Heart right ventricle (tissue), 16 donors: Measurements from ENCODE around the gene HID1. TPM values are rescaled to one million over a fixed set of nuclear protein-coding genes. Genes with fewer than 3 reads are reported as not detected.

Experiments used
- ATAC-seq, 8 donors: fragments of 200-7000 bp; cut with Tn5 transposase; one replicate each; pipeline ENCODE4 v1.9.1; 2020; ENCODE audit warnings: mild to moderate bottlenecking in 8 of 8, moderate library complexity in 8 of 8, moderate number of reproducible peaks in 1 of 8
- DNase-seq, 2 donors: peaks; one replicate each; pipeline ENCODE4 v3.0.0-alpha.2; 2020
- H3K27ac ChIP-seq, 10 donors: fragments of 200-600 bp; sonication (generic) in 2 of 10; one replicate each; pipeline versions ENCODE4 v1.5.0 to v1.8.0; 2020 to 2022; ENCODE audit warnings: mild to moderate bottlenecking in 3 of 10
- H3K27me3 ChIP-seq, 7 donors: fragments of 200-600 bp; one replicate each; pipeline ENCODE4 v1.8.0; 2021 to 2022; ENCODE audit warnings: mild to moderate bottlenecking in 2 of 7
- H3K36me3 ChIP-seq, 9 donors: fragments of 200-600 bp; sonication (generic) in 1 of 9; one replicate each; pipeline versions ENCODE4 v1.5.0 to v1.8.0; 2020 to 2022; ENCODE audit warnings: mild to moderate bottlenecking in 2 of 9
- H3K4me1 ChIP-seq, 9 donors: fragments of 200-600 bp; sonication (generic) in 1 of 9; one replicate each; pipeline versions ENCODE4 v1.5.0 to v1.8.0; 2020 to 2022; ENCODE audit warnings: mild to moderate bottlenecking in 4 of 9
- H3K4me3 ChIP-seq, 10 donors: fragments of 200-600 bp; sonication (generic) in 2 of 10; one replicate each; pipeline versions ENCODE4 v1.5.0 to v1.8.0; 2020 to 2022; ENCODE audit warnings: mild to moderate bottlenecking in 7 of 10, moderate library complexity in 2 of 10
- H3K9me3 ChIP-seq, 11 donors: fragments of 200-600 bp in 10 of 11; sonication (generic) in 2 of 11; one replicate each; pipeline versions ENCODE4 v1.5.0 to v1.8.0; 2013 to 2022; ENCODE audit warnings: mild to moderate bottlenecking in 2 of 11, control low read depth in 1 of 11, moderate library complexity in 1 of 11
- WGBS, 2 donors: extraction: QIAGEN DNeasy Blood & Tissue Kit; methylation state at CpG; one replicate each; pipeline ENCODE4 v1.1.7; 2013; ENCODE audit warnings: inconsistent platforms in 1 of 2; 5-methylcytosine and 5-hydroxymethylcytosine counted together
- intact Hi-C, 10 donors: fragments of 100-400 bp; cut with DNase I; formaldehyde crosslinking; loops; one replicate each; pipeline versions ENCODE4 v1.11.1 to v1.14.2; 2022
- polyA plus RNA-seq, 2 donors: library from polyadenylated mRNA; stranded (reverse); fragments of 200-250 nt; gene quantifications; one replicate each; pipeline ENCODE4 v1.2.3, GENCODE V29; 2013
- total RNA-seq, 10 donors: library from RNA; stranded (reverse); fragmentation: NEBNext Ultra II Directional in 3 of 10; extraction: Animal tissue kit (Norgen Biotek cat#: 25700) in 3 of 10; gene quantifications; one replicate each; pipeline versions ENCODE4 v1.2.1 to v1.2.4, GENCODE V29; 2021 to 2023
- TF ChIP-seq, protein P1 (sequence below), 9 donors: fragments of 200-600 bp; sonication (generic) in 2 of 9; IDR thresholded peaks; one replicate each; pipeline versions ENCODE4 v1.5.0 to v1.8.0; 2021 to 2022; ENCODE audit warnings: antibody characterized with exemption in 9 of 9, mild to moderate bottlenecking in 5 of 9, moderate library complexity in 1 of 9
- donor health status: Arrhythmogenic right ventricular cardiomyopathy.
- donor health status: ischemic (EF 13 %, LVEDD 7.1; RV severe dilation, severe dysfunction).
- donor health status: healthy with polysubstance abuse.
- donor health status: DM: no; HTN: yes; CAD: no.
- donor health status: DM: no; HTN: no; CAD: no.
- donor health status: ischemic (EF 25% LVEDD 6.9; RV normal size, moderate dysfunction).
- donor health status: ischemic (EF 25% LVEDD 5.7; RV mildly dilated, moderate dysfunction).
- donor health status: healthy.
- donor health status: DM: yes; HTN: yes; CAD: no.
- donor health status: Ischemic cardiomyopathy.
- donor health status: ischemic (EF 35%, LVEDD 5.7; RV mildly dilated, moderate dysfunction).
- donor health status: nonischemic (EF 11% LVEDD 7.7; RV severe dilation, severe dysfunction).
- donor health status: DM: yes; HTN: yes; CAD: no.
- donor health status: PGD.
- donor health status: ischemic (EF 29% LVEDD 5.4; RV normal size, mild dysfunction).
- donor health status: nonischemic (EF 23%, LVEDD 6.1; RV moderate dilation, normal function).

The HID1 gene
- total and polyA plus RNA-seq, 12 donors: 3.9 to 23.8 (median 9.5) TPM

DNA sequence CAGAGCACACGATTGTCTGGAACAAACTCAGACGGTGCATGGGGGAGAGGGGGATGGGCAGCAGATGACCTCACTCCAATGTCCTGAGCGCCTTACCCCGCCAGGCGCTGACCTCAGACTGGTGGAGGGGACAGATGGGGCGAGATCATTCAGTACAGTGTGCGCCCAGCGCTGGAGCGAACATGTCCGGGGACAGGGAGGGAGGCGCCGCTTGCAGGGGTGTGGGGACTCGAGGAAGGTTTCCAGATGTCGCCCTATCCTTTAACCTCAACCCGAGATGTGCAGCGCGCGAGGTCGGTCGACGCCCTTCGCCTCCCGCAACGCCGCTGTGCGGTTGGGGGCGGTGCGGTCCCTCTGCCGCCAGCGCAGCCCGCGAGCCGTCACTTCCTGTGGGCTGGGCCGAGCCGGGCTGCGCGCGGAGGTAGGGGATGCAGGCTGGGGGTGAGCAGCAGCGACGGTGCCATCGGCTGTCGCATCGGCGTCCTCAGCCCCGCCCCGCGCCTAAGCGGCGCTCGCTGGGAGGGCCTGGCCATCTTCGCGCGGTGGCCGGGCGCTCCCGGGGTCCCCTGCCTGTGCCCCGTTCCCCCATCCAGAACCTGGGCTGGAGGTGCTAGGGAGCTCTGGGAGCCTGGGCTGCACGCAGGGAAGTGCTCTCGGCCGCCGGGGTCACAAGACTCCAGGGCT, 9.6 kb upstream of the HID1 start:
- Histone ChIP-seq H3K27ac (peak overlapping the region; percentile 76 to 96 (median 92)), H3K4me1 (peaks cover 4 to 30% (median 20%) of the 10 kb centered on the region in 9 donors), H3K27me3 (peaks cover 0 to 27% (median 0%) of the 10 kb centered on the region in 7 donors), H3K36me3 (no peaks in the 10 kb centered on the region), H3K9me3 (no peaks in the 10 kb centered on the region), H3K4me3 (peak overlapping the region; percentile 40 to 79 (median 68))
- peak; percentile 93 to 96 (median 95) for ATAC-seq
- intact Hi-C loops: loop anchor here in 3 of 10 donors (2.0 to 10.0 kb wide), 3 partner anchors 31 to 53 kb away; partner anchors contain the start of gene MRPL58 (in 1 of the 3)
- WGBS, 2 donors: 0% methylated on average over 57 to 61 of the region's 61 CpGs
- DNase-seq: peak; percentile 73 to 81
- TF ChIP-seq, protein P1, sequence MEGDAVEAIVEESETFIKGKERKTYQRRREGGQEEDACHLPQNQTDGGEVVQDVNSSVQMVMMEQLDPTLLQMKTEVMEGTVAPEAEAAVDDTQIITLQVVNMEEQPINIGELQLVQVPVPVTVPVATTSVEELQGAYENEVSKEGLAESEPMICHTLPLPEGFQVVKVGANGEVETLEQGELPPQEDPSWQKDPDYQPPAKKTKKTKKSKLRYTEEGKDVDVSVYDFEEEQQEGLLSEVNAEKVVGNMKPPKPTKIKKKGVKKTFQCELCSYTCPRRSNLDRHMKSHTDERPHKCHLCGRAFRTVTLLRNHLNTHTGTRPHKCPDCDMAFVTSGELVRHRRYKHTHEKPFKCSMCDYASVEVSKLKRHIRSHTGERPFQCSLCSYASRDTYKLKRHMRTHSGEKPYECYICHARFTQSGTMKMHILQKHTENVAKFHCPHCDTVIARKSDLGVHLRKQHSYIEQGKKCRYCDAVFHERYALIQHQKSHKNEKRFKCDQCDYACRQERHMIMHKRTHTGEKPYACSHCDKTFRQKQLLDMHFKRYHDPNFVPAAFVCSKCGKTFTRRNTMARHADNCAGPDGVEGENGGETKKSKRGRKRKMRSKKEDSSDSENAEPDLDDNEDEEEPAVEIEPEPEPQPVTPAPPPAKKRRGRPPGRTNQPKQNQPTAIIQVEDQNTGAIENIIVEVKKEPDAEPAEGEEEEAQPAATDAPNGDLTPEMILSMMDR (IDR thresholded peaks at IDR 0.05): peak in 5 of 9 donors; percentile 7 to 34 (median 25)

DNA sequence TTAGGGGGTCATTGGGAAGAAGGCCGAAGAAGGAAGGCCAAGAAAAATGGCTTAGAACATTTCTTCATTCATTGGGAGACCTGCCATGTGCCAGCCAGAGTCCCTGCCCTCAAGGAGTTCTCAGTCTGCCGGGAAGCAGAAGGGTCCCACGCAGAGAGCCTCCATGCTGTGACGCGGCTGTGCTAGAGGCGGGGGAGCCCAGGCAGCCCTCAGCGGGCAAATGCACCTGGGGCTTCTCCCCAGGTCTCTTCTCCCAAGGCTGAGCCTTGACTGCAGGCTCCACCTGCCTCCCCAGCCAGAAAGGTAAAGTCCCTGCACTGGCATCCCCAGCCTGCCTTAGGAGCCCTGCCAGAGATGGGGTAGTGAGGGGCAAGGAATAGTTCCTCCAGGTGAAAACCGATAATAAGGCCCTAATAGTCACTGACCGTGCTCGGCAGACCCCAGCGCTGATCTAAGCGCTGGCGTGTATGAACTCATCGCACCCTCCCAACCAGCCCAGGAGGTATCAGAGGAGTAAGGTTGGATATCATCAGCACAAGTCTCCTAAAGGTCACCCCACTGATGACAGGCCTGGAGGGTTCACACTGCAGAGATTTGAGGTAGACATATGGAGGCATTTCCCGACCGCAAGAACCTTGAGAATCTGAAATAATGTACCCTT, 8.9 kb upstream of the HID1 start:
- H3K9me3 ChIP-seq: no peaks in the 10 kb centered on the region
- peaks cover 0 to 27% (median 0%) of the 10 kb centered on the region in 7 donors for H3K27me3 ChIP-seq
- peak in 3 of 8 donors; percentile 1 to 13 (median 7) for ATAC-seq
- DNase-seq: no peak
- WGBS, 2 donors: 54 to 57% methylated on average over 16 of the region's 16 CpGs
- intact Hi-C loops: loop anchor here in 2 of 10 donors (5.0 to 10.0 kb wide), 2 partner anchors 51 to 53 kb away; no protein-coding TSS in a partner anchor
- peaks cover 4 to 25% (median 16%) of the 10 kb centered on the region in 9 donors for H3K4me1 ChIP-seq
- peak overlapping the region; percentile 76 to 96 (median 92) for H3K27ac ChIP-seq
- TF ChIP-seq, protein P1 (IDR thresholded peaks at IDR 0.05): no peak
- no peaks in the 10 kb centered on the region for H3K36me3 ChIP-seq
- H3K4me3 ChIP-seq: peak overlapping the region; percentile 40 to 79 (median 68)

DNA sequence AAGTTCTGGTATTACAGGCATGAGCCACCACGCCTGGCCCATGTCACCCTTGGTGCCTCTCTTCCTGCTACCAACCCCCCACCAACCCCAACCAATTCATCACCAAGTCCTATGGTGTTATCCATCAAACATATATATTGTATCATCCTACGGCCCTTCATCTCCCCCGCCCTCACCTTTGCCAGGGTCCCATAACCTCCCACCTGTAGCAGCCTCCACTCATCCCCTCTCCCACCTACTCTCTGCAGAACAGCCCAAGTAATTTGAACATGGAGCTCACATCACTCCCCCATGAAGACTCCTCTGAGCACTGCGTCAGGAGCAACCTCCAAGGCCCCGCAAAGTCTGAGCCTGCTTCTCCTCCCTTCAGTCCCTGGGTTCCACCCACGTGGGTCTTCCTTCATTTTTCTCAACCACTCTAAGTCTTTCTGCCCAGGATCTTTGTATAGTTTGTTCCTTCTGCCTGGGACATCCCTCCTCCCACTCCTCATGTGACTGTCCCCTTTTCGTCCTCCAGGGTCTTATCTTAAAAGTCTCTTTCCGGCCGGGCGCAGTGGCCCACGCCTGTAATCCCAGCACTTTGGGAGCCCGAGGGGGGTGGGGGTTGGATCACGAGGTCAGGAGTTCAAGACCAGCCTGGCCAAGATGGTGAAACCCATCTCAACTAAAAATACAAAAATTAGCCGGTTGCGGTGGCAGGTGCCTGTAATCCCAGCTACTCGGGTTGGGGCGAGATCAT, 7.0 kb upstream of the HID1 start:
- H3K36me3 ChIP-seq: no peaks in the 10 kb centered on the region
- H3K9me3 ChIP-seq: no peaks in the 10 kb centered on the region
- DNase-seq (no peak), ATAC-seq (no peak)
- TF ChIP-seq, protein P1 (IDR thresholded peaks at IDR 0.05): no peak
- peaks cover 4 to 25% (median 16%) of the 10 kb centered on the region in 9 donors for H3K4me1 ChIP-seq
- 71% methylated on average over 17 of the region's 17 CpGs for WGBS, 2 donors
- intact Hi-C loops: loop anchor here in 3 of 10 donors (5.0 to 10.0 kb wide), 3 partner anchors 53 to 135 kb away; no protein-coding TSS in a partner anchor
- peaks cover 0 to 38% (median 0%) of the 10 kb centered on the region in 7 donors for H3K27me3 ChIP-seq
- no peak overlapping the region for H3K27ac ChIP-seq
- no peak overlapping the region for H3K4me3 ChIP-seq

DNA sequence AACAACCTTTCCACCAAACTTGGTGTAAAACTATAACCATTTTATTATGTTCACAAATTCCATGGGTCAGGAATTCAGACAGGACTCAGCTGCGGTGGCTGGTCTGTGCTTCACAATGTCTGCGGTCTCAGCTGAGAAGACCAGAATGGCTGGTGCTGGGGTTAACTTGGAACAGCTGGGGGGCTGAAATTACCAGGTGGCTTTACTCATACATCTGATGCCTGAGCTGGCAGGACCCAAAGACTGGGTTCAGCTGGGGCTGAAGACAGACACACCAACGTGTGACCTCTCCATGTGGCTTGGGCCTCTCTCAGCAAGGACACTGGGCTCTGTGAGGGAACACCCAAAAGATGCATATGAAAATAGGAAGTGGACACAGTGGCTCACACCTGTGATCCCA, 5.7 kb upstream of the HID1 start:
- Histone ChIP-seq H3K9me3 (no peaks in the 10 kb centered on the region), H3K4me1 (peaks cover 4 to 22% (median 16%) of the 10 kb centered on the region in 9 donors), H3K4me3 (no peak overlapping the region), H3K27me3 (peaks cover 0 to 52% (median 0%) of the 10 kb centered on the region in 7 donors), H3K27ac (no peak overlapping the region), H3K36me3 (no peaks in the 10 kb centered on the region)
- ATAC-seq (no peak), DNase-seq (no peak)
- intact Hi-C loops: loop anchor here in 1 of 10 donors (10.0 kb wide), 1 partner anchor 137 kb away; no protein-coding TSS in a partner anchor
- 76 to 86% methylated on average over 3 of the region's 3 CpGs for WGBS, 2 donors
- TF ChIP-seq, protein P1 (IDR thresholded peaks at IDR 0.05): no peak
